Cardiac septum (tissue), 1 donor: Measurements from ENCODE around the gene FUT3. TPM values are rescaled to one million over a fixed set of nuclear protein-coding genes. Genes with fewer than 3 reads are reported as not detected.

Experiments
- total RNA-seq: library from RNA; stranded (reverse); fragmentation: NEBNext Ultra II Directional; extraction: Animal tissue kit (Norgen Biotek cat#: 25700); gene quantifications from one replicate; pipeline ENCODE4 v1.2.1, GENCODE V29; 2021
- donor health status: DM: no; HTN: no; CAD: no.

The FUT3 gene
- total RNA-seq, 1 donor from 2014 or later, result not detected

Other genes with a start within 250 kb of the FUT3 start
- 48.6 TPM for gene SAFB2, start 228.7 kb downstream of the FUT3 start, total RNA-seq
- 67.4 TPM for gene SAFB, start 228.4 kb downstream of the FUT3 start, total RNA-seq
- gene MICOS13, start 170.9 kb downstream of the FUT3 start, total RNA-seq, result 143 TPM
- gene HSD11B1L, start 170.4 kb downstream of the FUT3 start, total RNA-seq, result 4.3 TPM
- 337 TPM for gene RPL36, start 161.2 kb downstream of the FUT3 start, total RNA-seq
- 70.8 TPM for gene LONP1, start 131.3 kb downstream of the FUT3 start, total RNA-seq
- gene CATSPERD, start 130.8 kb downstream of the FUT3 start, total RNA-seq, result not detected
- gene PRR22, start 66.7 kb downstream of the FUT3 start, total RNA-seq, result 1.3 TPM
- gene DUS3L, start 60.3 kb downstream of the FUT3 start, total RNA-seq, result 21.6 TPM
- 23.6 TPM for gene NRTN, start 46.4 kb downstream of the FUT3 start, total RNA-seq
- not detected for gene FUT6, start 11.7 kb downstream of the FUT3 start, total RNA-seq
- not detected for gene FUT5, start 19.1 kb upstream of the FUT3 start, total RNA-seq
- gene NDUFA11, start 52.3 kb upstream of the FUT3 start, total RNA-seq, result 414 TPM
- 2.4 TPM for gene VMAC, start 53.4 kb upstream of the FUT3 start, total RNA-seq
- 2.7 TPM for gene CAPS, start 62.8 kb upstream of the FUT3 start, total RNA-seq
- 49.0 TPM for gene RANBP3, start 126.7 kb upstream of the FUT3 start, total RNA-seq